ENCODE results near the gene RASSF10. TPM values are rescaled to one million over a fixed set of nuclear protein-coding genes. Genes with fewer than 3 reads are reported as not detected.

RASSF10 gene
- total RNA-seq, 1 experiment from 2014 or later = not detected

DNA sequence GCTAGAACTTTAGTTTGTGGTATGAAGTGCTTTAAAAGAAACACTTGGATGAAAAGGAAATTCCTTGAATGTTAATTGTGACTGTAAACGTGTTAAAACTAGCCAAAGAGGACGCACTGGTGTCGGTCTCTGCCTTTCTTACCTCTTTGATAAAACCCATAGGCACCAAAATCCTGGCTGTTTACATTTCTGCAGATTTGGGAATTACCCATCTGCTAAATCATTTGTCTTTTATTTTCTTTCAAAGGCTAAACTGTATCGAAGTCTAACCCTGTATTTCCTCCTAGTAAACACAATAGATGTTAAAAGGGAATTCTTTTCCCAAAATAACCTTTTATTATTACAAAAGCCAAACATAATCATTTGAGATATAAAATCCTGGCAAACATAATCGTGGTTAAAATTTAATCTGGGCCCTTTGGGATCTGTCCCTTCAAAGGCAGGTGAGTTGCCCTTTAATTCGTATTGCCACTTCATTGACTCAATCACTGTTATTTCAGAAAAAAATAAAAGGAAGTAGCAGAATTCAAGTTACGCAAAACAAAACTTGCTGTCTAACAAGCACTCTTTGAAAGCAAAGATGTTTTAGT is 2.4 kb downstream of the RASSF10 start:
- no peak for TF ChIP-seq SP1 (IDR thresholded peaks at IDR 0.05; ENCODE audit: low read depth)
- no peak for TF ChIP-seq EZH2phosphoT487 (IDR thresholded peaks at IDR 0.05; ENCODE audit: borderline replicate concordance)
- TF ChIP-seq EGR1 (IDR thresholded peaks at IDR 0.05; ENCODE audit: low read depth) = no peak
- TF ChIP-seq SRF (IDR thresholded peaks at IDR 0.05; ENCODE audit: low read depth) = no peak
- TF ChIP-seq, protein P1, sequence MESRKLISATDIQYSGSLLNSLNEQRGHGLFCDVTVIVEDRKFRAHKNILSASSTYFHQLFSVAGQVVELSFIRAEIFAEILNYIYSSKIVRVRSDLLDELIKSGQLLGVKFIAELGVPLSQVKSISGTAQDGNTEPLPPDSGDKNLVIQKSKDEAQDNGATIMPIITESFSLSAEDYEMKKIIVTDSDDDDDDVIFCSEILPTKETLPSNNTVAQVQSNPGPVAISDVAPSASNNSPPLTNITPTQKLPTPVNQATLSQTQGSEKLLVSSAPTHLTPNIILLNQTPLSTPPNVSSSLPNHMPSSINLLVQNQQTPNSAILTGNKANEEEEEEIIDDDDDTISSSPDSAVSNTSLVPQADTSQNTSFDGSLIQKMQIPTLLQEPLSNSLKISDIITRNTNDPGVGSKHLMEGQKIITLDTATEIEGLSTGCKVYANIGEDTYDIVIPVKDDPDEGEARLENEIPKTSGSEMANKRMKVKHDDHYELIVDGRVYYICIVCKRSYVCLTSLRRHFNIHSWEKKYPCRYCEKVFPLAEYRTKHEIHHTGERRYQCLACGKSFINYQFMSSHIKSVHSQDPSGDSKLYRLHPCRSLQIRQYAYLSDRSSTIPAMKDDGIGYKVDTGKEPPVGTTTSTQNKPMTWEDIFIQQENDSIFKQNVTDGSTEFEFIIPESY (IDR thresholded peaks at IDR 0.05; ENCODE audit: extremely low read depth, insufficient replicate concordance, low read length) = no peak
- no peak for TF ChIP-seq FOSL1 (IDR thresholded peaks at IDR 0.05; ENCODE audit: low read depth)
- TF ChIP-seq CEBPB (IDR thresholded peaks at IDR 0.05; ENCODE audit: low read depth) = no peak
- TF ChIP-seq POLR2A (IDR thresholded peaks at IDR 0.05; ENCODE audit: borderline replicate concordance, extremely low read depth, insufficient read depth, insufficient read length) = no peak
- TF ChIP-seq, protein P2, sequence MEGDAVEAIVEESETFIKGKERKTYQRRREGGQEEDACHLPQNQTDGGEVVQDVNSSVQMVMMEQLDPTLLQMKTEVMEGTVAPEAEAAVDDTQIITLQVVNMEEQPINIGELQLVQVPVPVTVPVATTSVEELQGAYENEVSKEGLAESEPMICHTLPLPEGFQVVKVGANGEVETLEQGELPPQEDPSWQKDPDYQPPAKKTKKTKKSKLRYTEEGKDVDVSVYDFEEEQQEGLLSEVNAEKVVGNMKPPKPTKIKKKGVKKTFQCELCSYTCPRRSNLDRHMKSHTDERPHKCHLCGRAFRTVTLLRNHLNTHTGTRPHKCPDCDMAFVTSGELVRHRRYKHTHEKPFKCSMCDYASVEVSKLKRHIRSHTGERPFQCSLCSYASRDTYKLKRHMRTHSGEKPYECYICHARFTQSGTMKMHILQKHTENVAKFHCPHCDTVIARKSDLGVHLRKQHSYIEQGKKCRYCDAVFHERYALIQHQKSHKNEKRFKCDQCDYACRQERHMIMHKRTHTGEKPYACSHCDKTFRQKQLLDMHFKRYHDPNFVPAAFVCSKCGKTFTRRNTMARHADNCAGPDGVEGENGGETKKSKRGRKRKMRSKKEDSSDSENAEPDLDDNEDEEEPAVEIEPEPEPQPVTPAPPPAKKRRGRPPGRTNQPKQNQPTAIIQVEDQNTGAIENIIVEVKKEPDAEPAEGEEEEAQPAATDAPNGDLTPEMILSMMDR (IDR thresholded peaks at IDR 0.05 in 2 of 3, conservative IDR thresholded peaks at IDR 0.05 in 1 of 3; ENCODE audit: borderline replicate concordance in 1 of 3, insufficient read depth in 1 of 3, low read depth in 2 of 3, low read length in 2 of 3) = no peak
- no peak for TF ChIP-seq EZH2 (IDR thresholded peaks at IDR 0.05)
- TF ChIP-seq, protein P3, sequence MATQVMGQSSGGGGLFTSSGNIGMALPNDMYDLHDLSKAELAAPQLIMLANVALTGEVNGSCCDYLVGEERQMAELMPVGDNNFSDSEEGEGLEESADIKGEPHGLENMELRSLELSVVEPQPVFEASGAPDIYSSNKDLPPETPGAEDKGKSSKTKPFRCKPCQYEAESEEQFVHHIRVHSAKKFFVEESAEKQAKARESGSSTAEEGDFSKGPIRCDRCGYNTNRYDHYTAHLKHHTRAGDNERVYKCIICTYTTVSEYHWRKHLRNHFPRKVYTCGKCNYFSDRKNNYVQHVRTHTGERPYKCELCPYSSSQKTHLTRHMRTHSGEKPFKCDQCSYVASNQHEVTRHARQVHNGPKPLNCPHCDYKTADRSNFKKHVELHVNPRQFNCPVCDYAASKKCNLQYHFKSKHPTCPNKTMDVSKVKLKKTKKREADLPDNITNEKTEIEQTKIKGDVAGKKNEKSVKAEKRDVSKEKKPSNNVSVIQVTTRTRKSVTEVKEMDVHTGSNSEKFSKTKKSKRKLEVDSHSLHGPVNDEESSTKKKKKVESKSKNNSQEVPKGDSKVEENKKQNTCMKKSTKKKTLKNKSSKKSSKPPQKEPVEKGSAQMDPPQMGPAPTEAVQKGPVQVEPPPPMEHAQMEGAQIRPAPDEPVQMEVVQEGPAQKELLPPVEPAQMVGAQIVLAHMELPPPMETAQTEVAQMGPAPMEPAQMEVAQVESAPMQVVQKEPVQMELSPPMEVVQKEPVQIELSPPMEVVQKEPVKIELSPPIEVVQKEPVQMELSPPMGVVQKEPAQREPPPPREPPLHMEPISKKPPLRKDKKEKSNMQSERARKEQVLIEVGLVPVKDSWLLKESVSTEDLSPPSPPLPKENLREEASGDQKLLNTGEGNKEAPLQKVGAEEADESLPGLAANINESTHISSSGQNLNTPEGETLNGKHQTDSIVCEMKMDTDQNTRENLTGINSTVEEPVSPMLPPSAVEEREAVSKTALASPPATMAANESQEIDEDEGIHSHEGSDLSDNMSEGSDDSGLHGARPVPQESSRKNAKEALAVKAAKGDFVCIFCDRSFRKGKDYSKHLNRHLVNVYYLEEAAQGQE (IDR thresholded peaks at IDR 0.05; ENCODE audit: low read depth) = no peak
- no peak for TF ChIP-seq YY1 (IDR thresholded peaks at IDR 0.05; ENCODE audit: extremely low read depth, insufficient replicate concordance, low read depth, low read length)
- TF ChIP-seq, protein P4, sequence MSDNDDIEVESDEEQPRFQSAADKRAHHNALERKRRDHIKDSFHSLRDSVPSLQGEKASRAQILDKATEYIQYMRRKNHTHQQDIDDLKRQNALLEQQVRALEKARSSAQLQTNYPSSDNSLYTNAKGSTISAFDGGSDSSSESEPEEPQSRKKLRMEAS (IDR thresholded peaks at IDR 0.05) = no peak
- no peak for TF ChIP-seq ELF1 (IDR thresholded peaks at IDR 0.05; ENCODE audit: borderline replicate concordance, low read depth)
- CTCF ChIA-PET = no interaction called here
- Histone ChIP-seq H4K20me1 (ENCODE audit: insufficient read depth) (no peaks in the 10 kb centered on the region), H3K4me3 (replicated peaks in 1 of 2; ENCODE audit: low read depth in 1 of 2, low read length in 2 of 2) (no peak overlapping the region), H3K27ac (ENCODE audit: low read depth, low read length) (no peak overlapping the region), H3K27me3 (ENCODE audit: insufficient read depth, low read length) (no peaks in the 10 kb centered on the region), H3K79me2 (ENCODE audit: insufficient read depth, low read length) (no peaks in the 10 kb centered on the region), H2AFZ (ENCODE audit: low read depth, low read length, poor library complexity, severe bottlenecking) (no peak overlapping the region), H3K9me2 (ENCODE audit: insufficient read depth) (no peaks in the 10 kb centered on the region), H3K36me3 (ENCODE audit: control insufficient read depth in 1 of 2, insufficient read depth in 2 of 2, low read length in 2 of 2) (no peaks in the 10 kb centered on the region), H3K4me2 (ENCODE audit: low read length) (no peak overlapping the region), H3K9me3 (ENCODE audit: control insufficient read depth in 1 of 2, insufficient read depth in 1 of 2, low read depth in 1 of 2, low read length in 2 of 2) (no peaks in the 10 kb centered on the region), H3K9ac (ENCODE audit: low read length) (no peak overlapping the region), H3K4me1 (ENCODE audit: control insufficient read depth in 1 of 2, insufficient read depth in 2 of 2, low read length in 2 of 2) (no peaks in the 10 kb centered on the region)
- no TSS peak for BruUV-seq (replicated peaks)
- intact Hi-C loops (cut with micrococcal nuclease) = no loop called here
- DNase-seq (ENCODE audit: low read depth, low spot score) = no peak
- no peak for ATAC-seq
- RAD21 ChIA-PET (ENCODE audit: low non-redundant PET in 1 of 2, low total read pairs in 2 of 2, uncharacterized antibody in 2 of 2, unreplicated experiment in 2 of 2) = no interaction called here
- POLR2A ChIA-PET = no interaction called here

All from HCT116 (cell line).